GM12878 (cell line): ENCODE data around the gene PRAMEF8. TPM values are rescaled to one million over a fixed set of nuclear protein-coding genes. Genes with fewer than 3 reads are reported as not detected.
"Not testable (repeated sequence)": the region's sequence is repeated elsewhere in the genome, so short reads cannot be mapped to it uniquely, and the experiment has no call there.

Experiments used
- ATAC-seq: fragments of 200-7000 bp; cut with Tn5 transposase; 3 replicates; pipeline ENCODE4 v1.9.1; 2020; ENCODE audit warnings: mild to moderate bottlenecking, moderate library complexity
- BruUV-seq: library from RNA; stranded (reverse); fragments of 400-500 nt; replicated peaks from 2 replicates; lab custom pipeline; 2021; lab: Mats Ljungman, UMichigan
- CTCF ChIA-PET: fragments of 300-600 bp; sonication (Branson Sonifier 250); formaldehyde crosslinking; extraction: SDS; loops from one replicate; lab custom pipeline; 2021; ENCODE audit warnings: inconsistent platforms; lab: Yijun Ruan, JAX
- POLR2A ChIA-PET: fragments of 350-600 bp; formaldehyde crosslinking; extraction: SDS; loops from one replicate; lab custom pipeline; 2021; ENCODE audit warnings: inconsistent platforms; lab: Charles Lee
- RAD21 ChIA-PET: fragments of 300-600 bp; sonication (Branson Sonifier 250); formaldehyde crosslinking; loops from one replicate; lab custom pipeline; 2023; ENCODE audit warnings: antibody characterized with exemption; ENCODE audit not compliant: unreplicated experiment; lab: Charles Lee
- SMC1A ChIA-PET: fragments of 300-600 bp; sonication (Branson Sonifier 250); formaldehyde crosslinking; loops from one replicate; lab custom pipeline; 2023; ENCODE audit not compliant: unreplicated experiment, uncharacterized antibody; lab: Charles Lee
- DNase-seq: peaks from one replicate; pipeline ENCODE4 v3.0.0-alpha.2; 2011; ENCODE audit warnings: low read depth, low spot score
- FAIRE-seq: peaks from 3 replicates; lab custom pipeline; 2011; peaks lifted over from hg19 to GRCh38; lab: Jason Lieb, UNC
- H2AFZ ChIP-seq: 2 replicates; pipeline ENCODE4 v1.6.0; 2011; ENCODE audit warnings: low read depth, low read length, control low read depth; ENCODE audit not compliant: control insufficient read depth
- H3K27ac ChIP-seq: 2 replicates; pipeline ENCODE4 v1.5.1; 2011; ENCODE audit warnings: control low read depth; ENCODE audit not compliant: control insufficient read depth, insufficient read depth
- H3K27me3 ChIP-seq, 2 experiments: replicated peaks in 1 of 2; 2 replicates each; pipeline versions ENCODE4 v1.6.0 to v1.6.1; 2011; ENCODE audit warnings: low read length in 1 of 2; ENCODE audit not compliant: control insufficient read depth in 2 of 2, insufficient read depth in 2 of 2
- H3K36me3 ChIP-seq, 2 experiments: 2 replicates each; pipeline ENCODE4 v1.5.1; 2011; ENCODE audit warnings: low read length in 1 of 2; ENCODE audit not compliant: control insufficient read depth in 2 of 2, insufficient read depth in 2 of 2
- H3K4me1 ChIP-seq: 2 replicates; pipeline ENCODE4 v1.6.1; 2011; ENCODE audit warnings: mild to moderate bottlenecking, low read length, moderate library complexity, mixed read lengths; ENCODE audit not compliant: control insufficient read depth, insufficient read depth
- H3K4me2 ChIP-seq: 2 replicates; pipeline ENCODE4 v1.6.0; 2011; ENCODE audit warnings: control low read depth; ENCODE audit not compliant: control insufficient read depth, insufficient read depth
- H3K4me3 ChIP-seq: fragments of 200-600 bp; sonication (generic); 2 replicates; pipeline ENCODE4 v1.5.1; 2016
- H3K79me2 ChIP-seq: 2 replicates; pipeline ENCODE4 v1.6.0; 2011; ENCODE audit warnings: low read length; ENCODE audit not compliant: control insufficient read depth, insufficient read depth
- H3K9ac ChIP-seq: 2 replicates; pipeline ENCODE4 v1.8.0; 2011; ENCODE audit warnings: low read length, control low read depth, mixed read lengths; ENCODE audit not compliant: control insufficient read depth, insufficient read depth
- H3K9me3 ChIP-seq: replicated peaks from 3 replicates; pipeline ENCODE4 v1.5.1; 2011; ENCODE audit warnings: mild to moderate bottlenecking, low read length; ENCODE audit not compliant: control insufficient read depth, insufficient read depth
- H4K20me1 ChIP-seq: 2 replicates; pipeline ENCODE4 v1.6.0; 2011; ENCODE audit not compliant: control insufficient read depth, insufficient read depth
- WGBS: methylation state at CpG from one replicate; pipeline ENCODE4 v1.1.6; 2016; ENCODE audit warnings: low lambda C conversion rate; ENCODE audit not compliant: insufficient replicate concordance, insufficient coverage; ENCODE audit errors: missing lambda C conversion rate; 5-methylcytosine and 5-hydroxymethylcytosine counted together
- in situ Hi-C: fragments of 300-500 bp; cut with MboI; formaldehyde crosslinking; loops from 9 replicates; pipeline ENCODE4 v1.14.3; 2018; ENCODE audit warnings: mixed read lengths
- intact Hi-C: fragments of 100-400 bp; cut with micrococcal nuclease; formaldehyde crosslinking; loops from one replicate; pipeline ENCODE4 v1.14.2; 2022; ENCODE audit not compliant: unreplicated experiment
- polyA plus RNA-seq, 11 experiments: library from polyadenylated mRNA; depleted of rRNA in 4 of 11; unstranded in 6 of 11; stranded (reverse) in 5 of 11; fragments of >200 nt; fragmentation: Nextera tagmentation in 4 of 11; fragmentation: Illumina TruSeq in 1 of 11; extraction: Ambion mirVana in 4 of 11; extraction: Trizol in 1 of 11; gene quantifications; 1 replicate in 1 of 11; 2 replicates in 10 of 11; pipeline versions ENCODE4 v1.2.1 to v1.2.3, GENCODE V29; 2011 to 2016; ENCODE audit warnings: inconsistent platforms in 2 of 11, missing spikeins in 2 of 11, low read depth in 1 of 11
- total RNA-seq, 4 experiments: library from RNA; depleted of rRNA in 3 of 4; stranded (reverse); fragments of >200 nt in 3 of 4; fragmentation: Illumina TruSeq in 1 of 4; extraction: Trizol in 1 of 4; gene quantifications; 2 replicates each; pipeline versions ENCODE4 v1.2.1 to v1.2.3, GENCODE V29; 2013 to 2021

PRAMEF8 gene
- total and polyA plus RNA-seq, 10 of the 15 experiments (the other 5 are each of a cell fraction or from before 2014, with no cell fraction given), result not detected

DNA sequence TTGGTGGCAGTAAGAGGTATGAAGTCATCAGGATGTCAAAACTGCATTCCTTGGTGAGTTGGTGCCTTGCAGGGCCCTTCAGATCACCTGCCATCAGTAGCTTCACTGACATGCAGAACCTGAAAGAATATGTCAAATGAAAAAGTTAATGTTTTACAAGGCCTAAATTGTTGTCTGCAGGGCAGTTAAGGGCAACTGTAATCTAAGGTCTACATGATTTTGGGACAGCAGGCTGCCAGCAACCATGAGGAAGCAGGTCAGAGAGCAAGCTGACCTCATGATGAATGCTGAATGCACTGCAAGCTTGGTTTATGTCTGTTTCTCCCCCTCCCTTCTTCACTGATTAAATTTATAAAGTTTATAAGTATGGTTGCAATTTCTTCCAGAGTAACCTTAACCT lies 17.3 kb upstream of the PRAMEF8 start:
- FAIRE-seq, CTCF ChIA-PET, in situ Hi-C loops, H2AFZ ChIP-seq, H3K9ac ChIP-seq, DNase-seq, SMC1A ChIA-PET, H3K79me2 ChIP-seq, RAD21 ChIA-PET, intact Hi-C loops, H3K4me2 ChIP-seq, H3K4me3 ChIP-seq, H3K4me1 ChIP-seq, BruUV-seq, ATAC-seq, H3K36me3 ChIP-seq, H3K9me3 ChIP-seq, H3K27me3 ChIP-seq, POLR2A ChIA-PET, H4K20me1 ChIP-seq, H3K27ac ChIP-seq: not testable (repeated sequence)

DNA sequence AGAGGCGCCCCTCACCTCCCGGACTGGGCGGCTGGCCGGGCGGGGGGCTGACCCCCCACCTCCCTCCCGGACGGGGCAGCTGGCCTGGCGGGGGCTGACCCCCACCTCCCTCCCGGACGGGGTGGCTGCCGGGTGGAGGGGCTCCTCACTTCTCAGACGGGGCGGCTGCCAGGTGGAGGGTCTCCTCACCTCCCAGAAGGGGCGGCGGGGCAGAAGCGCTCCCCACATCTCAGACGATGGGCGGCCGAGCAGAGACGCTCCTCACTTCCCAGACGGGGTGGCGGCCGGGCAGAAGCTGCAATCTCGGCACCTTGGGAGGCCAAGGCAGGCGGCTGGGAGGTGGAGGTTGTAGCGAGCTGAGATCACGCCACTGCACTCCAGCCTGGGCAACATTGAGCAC lies 13.8 kb upstream of the PRAMEF8 start:
- in situ Hi-C loops, H4K20me1 ChIP-seq, H3K9me3 ChIP-seq, H3K4me3 ChIP-seq, POLR2A ChIA-PET, H3K9ac ChIP-seq, FAIRE-seq, H3K27ac ChIP-seq, H3K79me2 ChIP-seq, RAD21 ChIA-PET, CTCF ChIA-PET, H3K27me3 ChIP-seq, SMC1A ChIA-PET, H3K4me1 ChIP-seq, H3K36me3 ChIP-seq, H3K4me2 ChIP-seq, H2AFZ ChIP-seq, BruUV-seq, intact Hi-C loops, ATAC-seq, DNase-seq: not testable (repeated sequence)
- 83% methylated on average over 5 of the region's 27 CpGs for WGBS

DNA sequence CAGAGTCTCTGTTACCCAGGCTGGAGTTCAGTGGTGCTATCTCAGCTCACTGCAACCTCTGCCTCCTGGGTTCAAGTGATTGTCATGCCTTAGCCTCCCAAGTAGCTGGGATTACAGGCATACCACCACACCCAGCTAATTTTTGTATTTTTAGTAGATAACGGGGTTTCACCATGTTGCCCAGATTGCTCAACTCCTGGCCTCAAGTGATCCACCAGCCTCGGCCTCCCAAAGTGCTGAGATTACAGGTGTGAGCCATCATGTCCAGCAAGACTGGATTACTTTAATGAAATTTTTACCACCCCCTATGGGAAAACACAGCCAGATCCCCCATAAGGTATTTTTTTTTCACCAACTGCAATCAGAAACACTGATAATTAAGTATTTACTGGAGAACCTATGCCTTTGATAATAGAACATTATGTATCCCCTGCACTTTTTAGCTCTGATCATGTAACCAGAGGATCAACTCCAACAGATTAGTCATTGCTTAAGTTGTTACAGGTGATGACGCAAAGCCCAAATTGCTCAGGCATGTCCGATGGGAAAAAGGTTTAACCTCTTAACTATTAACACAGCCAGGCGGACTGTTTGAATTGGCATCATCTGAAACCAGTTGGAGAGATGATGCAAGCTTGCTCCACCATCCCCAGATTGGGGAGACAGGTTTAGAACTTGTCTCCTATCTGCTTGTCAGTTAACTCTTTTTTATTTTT lies 12.4 kb upstream of the PRAMEF8 start:
- intact Hi-C loops, H4K20me1 ChIP-seq, H3K79me2 ChIP-seq, H3K9ac ChIP-seq, H3K9me3 ChIP-seq, in situ Hi-C loops, BruUV-seq, H3K27me3 ChIP-seq, H3K4me2 ChIP-seq, FAIRE-seq, H3K36me3 ChIP-seq, SMC1A ChIA-PET, DNase-seq, H3K4me3 ChIP-seq, CTCF ChIA-PET, ATAC-seq, H3K27ac ChIP-seq, RAD21 ChIA-PET, H3K4me1 ChIP-seq, H2AFZ ChIP-seq, POLR2A ChIA-PET: not testable (repeated sequence)
- 7% methylated on average over 1 of the region's 5 CpGs for WGBS

DNA sequence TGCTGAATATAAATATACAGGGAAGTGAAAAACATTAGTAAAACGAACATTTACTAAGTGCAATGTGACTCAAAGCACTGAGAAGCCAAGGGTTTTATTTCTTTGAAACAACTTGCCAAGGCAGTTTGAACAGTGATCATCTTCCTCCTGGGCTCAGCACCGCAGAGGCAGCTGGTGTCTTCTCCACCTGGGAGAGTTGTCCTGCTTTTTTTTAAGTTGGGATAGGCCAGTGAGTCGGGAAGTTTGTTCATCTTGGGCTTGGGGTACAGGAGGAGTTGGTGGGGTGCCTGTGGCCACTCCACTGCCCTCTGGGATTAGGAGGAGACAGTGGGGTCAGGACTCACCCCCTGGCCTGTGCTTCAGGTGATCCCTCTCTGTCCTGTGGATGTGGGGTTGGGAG lies 4.1 kb upstream of the PRAMEF8 start:
- H3K4me1 ChIP-seq, H3K79me2 ChIP-seq, CTCF ChIA-PET, DNase-seq, intact Hi-C loops, in situ Hi-C loops, H3K9me3 ChIP-seq, SMC1A ChIA-PET, H3K36me3 ChIP-seq, RAD21 ChIA-PET, H3K27ac ChIP-seq, BruUV-seq, H3K9ac ChIP-seq, H3K4me2 ChIP-seq, POLR2A ChIA-PET, H3K4me3 ChIP-seq, H2AFZ ChIP-seq, H4K20me1 ChIP-seq, H3K27me3 ChIP-seq, FAIRE-seq, ATAC-seq: not testable (repeated sequence)
- 8% methylated on average over 1 of the region's 3 CpGs for WGBS
